H9 (cell line): Measurements from ENCODE around the gene CACNA2D3. TPM values are rescaled to one million over a fixed set of nuclear protein-coding genes. Genes with fewer than 3 reads are reported as not detected.

Experiments used
- DNase-seq: peaks from one replicate; pipeline ENCODE4 v3.0.0-alpha.2; 2017
- H2AFZ ChIP-seq: one replicate; pipeline ENCODE4 v1.6.1; 2013; ENCODE audit warnings: mild to moderate bottlenecking, low read length, control low read depth, moderate library complexity
- H2AK5ac ChIP-seq: 2 replicates; pipeline ENCODE4 v1.6.1; 2013; ENCODE audit warnings: low read length, control low read depth, mixed read lengths; ENCODE audit not compliant: insufficient read length
- H2BK120ac ChIP-seq: one replicate; pipeline ENCODE4 v1.6.1; 2013; ENCODE audit warnings: low read depth, mild to moderate bottlenecking, low read length, control low read depth, inconsistent platforms; ENCODE audit not compliant: poor library complexity, severe bottlenecking
- H2BK12ac ChIP-seq: 2 replicates; pipeline ENCODE4 v1.6.1; 2013; ENCODE audit warnings: low read length, control low read depth, mixed read lengths, low read depth; ENCODE audit not compliant: insufficient read length
- H2BK15ac ChIP-seq: 2 replicates; pipeline ENCODE4 v1.6.1; 2013; ENCODE audit warnings: low read depth, low read length, control low read depth
- H2BK20ac ChIP-seq: one replicate; pipeline ENCODE4 v1.6.1; 2013; ENCODE audit warnings: low read depth, mild to moderate bottlenecking, low read length, control low read depth, inconsistent platforms; ENCODE audit not compliant: poor library complexity, severe bottlenecking
- H2BK5ac ChIP-seq: 2 replicates; pipeline ENCODE4 v1.6.1; 2013; ENCODE audit warnings: low read length, control low read depth, mixed read lengths; ENCODE audit not compliant: insufficient read length
- H3K14ac ChIP-seq: 2 replicates; pipeline ENCODE4 v1.6.1; 2013; ENCODE audit warnings: low read length, control low read depth; ENCODE audit not compliant: insufficient read depth
- H3K18ac ChIP-seq: 2 replicates; pipeline ENCODE4 v1.6.1; 2013; ENCODE audit warnings: low read depth, mild to moderate bottlenecking, mixed read lengths, low read length, control low read depth; ENCODE audit not compliant: insufficient read length
- H3K23ac ChIP-seq: 2 replicates; pipeline ENCODE4 v1.6.1; 2013; ENCODE audit warnings: low read length, control low read depth, mixed read lengths, low read depth; ENCODE audit not compliant: insufficient read length
- H3K23me2 ChIP-seq: 2 replicates; pipeline ENCODE4 v1.6.1; 2013; ENCODE audit warnings: low read depth, mild to moderate bottlenecking, mixed read lengths, low read length, control low read depth; ENCODE audit not compliant: insufficient read length, poor library complexity, severe bottlenecking
- H3K27ac ChIP-seq: 2 replicates; pipeline ENCODE4 v1.5.1; 2013; ENCODE audit warnings: low read length, control low read depth, mixed read lengths, low read depth; ENCODE audit not compliant: insufficient read length
- H3K27me3 ChIP-seq: 2 replicates; pipeline ENCODE4 v1.6.1; 2013; ENCODE audit warnings: low read length, control low read depth, inconsistent platforms; ENCODE audit not compliant: insufficient read depth
- H3K4ac ChIP-seq: 2 replicates; pipeline ENCODE4 v1.6.1; 2013; ENCODE audit warnings: low read depth, mild to moderate bottlenecking, control low read depth, inconsistent platforms, low read length, moderate library complexity
- H3K4me1 ChIP-seq: 2 replicates; pipeline ENCODE4 v1.6.1; 2013; ENCODE audit warnings: low read length, control low read depth, inconsistent platforms; ENCODE audit not compliant: insufficient read depth
- H3K4me2 ChIP-seq: 2 replicates; pipeline ENCODE4 v1.6.1; 2013; ENCODE audit warnings: low read length, control low read depth, mixed read lengths; ENCODE audit not compliant: insufficient read length, insufficient read depth
- H3K56ac ChIP-seq: 2 replicates; pipeline ENCODE4 v1.6.1; 2013; ENCODE audit warnings: low read depth, mild to moderate bottlenecking, mixed read lengths, low read length, control low read depth; ENCODE audit not compliant: insufficient read length
- H3K79me1 ChIP-seq: 2 replicates; pipeline ENCODE4 v1.6.1; 2013; ENCODE audit warnings: low read depth, mild to moderate bottlenecking, moderate library complexity, low read length, control low read depth, inconsistent platforms; ENCODE audit not compliant: insufficient read depth, poor library complexity, severe bottlenecking
- H3K79me2 ChIP-seq: 2 replicates; pipeline ENCODE4 v1.6.1; 2013; ENCODE audit warnings: low read length, control low read depth, inconsistent platforms; ENCODE audit not compliant: insufficient read depth
- H3K9ac ChIP-seq: 2 replicates; pipeline ENCODE4 v1.6.1; 2013; ENCODE audit warnings: low read length, control low read depth, mixed read lengths; ENCODE audit not compliant: insufficient read length; ENCODE audit errors: extremely low read depth
- H3K9me3 ChIP-seq: one replicate; pipeline ENCODE4 v1.6.1; 2013; ENCODE audit warnings: low read depth, low read length, inconsistent platforms; ENCODE audit not compliant: control insufficient read depth
- H3T11ph ChIP-seq: one replicate; pipeline ENCODE4 v1.6.1; 2013; ENCODE audit warnings: mild to moderate bottlenecking, low read length, control low read depth, inconsistent platforms
- H4K20me1 ChIP-seq: one replicate; pipeline ENCODE4 v1.6.1; 2013; ENCODE audit not compliant: control insufficient read depth, insufficient read length, insufficient read depth
- H4K5ac ChIP-seq: 2 replicates; pipeline ENCODE4 v1.6.1; 2013; ENCODE audit warnings: low read depth, mild to moderate bottlenecking, mixed read lengths, low read length, control low read depth; ENCODE audit not compliant: insufficient read length
- H4K8ac ChIP-seq: replicated peaks from 2 replicates; pipeline ENCODE4 v1.6.1; 2013; ENCODE audit warnings: low read length, control low read depth, mixed read lengths, low read depth; ENCODE audit not compliant: insufficient read length
- H4K91ac ChIP-seq: 2 replicates; pipeline ENCODE4 v1.6.1; 2013; ENCODE audit warnings: low read depth, mild to moderate bottlenecking, moderate library complexity, mixed read lengths, low read length, control low read depth; ENCODE audit not compliant: insufficient read length
- H3K27ac Mint-ChIP-seq, 3 experiments: 2 replicates in 2 of 3; 3 replicates in 1 of 3; pipeline ENCODE4 v1.8.0; 2020 to 2021; ENCODE audit warnings: mixed read lengths in 3 of 3, mild to moderate bottlenecking in 1 of 3, moderate library complexity in 1 of 3
- H3K27me3 Mint-ChIP-seq: 2 replicates; pipeline ENCODE4 v1.8.0; 2021; ENCODE audit warnings: low read depth, mild to moderate bottlenecking, moderate library complexity, mixed read lengths
- H3K36me3 Mint-ChIP-seq, 3 experiments: 2 replicates in 2 of 3; 3 replicates in 1 of 3; pipeline ENCODE4 v1.8.0; 2020 to 2021; ENCODE audit warnings: low read depth in 3 of 3, mixed read lengths in 3 of 3; ENCODE audit not compliant: insufficient read depth in 1 of 3
- H3K4me1 Mint-ChIP-seq, 2 experiments: 2 replicates each; pipeline ENCODE4 v1.8.0; 2020; ENCODE audit warnings: mixed read lengths in 2 of 2
- H3K4me3 Mint-ChIP-seq, 2 experiments: 2 replicates in 1 of 2; 3 replicates in 1 of 2; pipeline ENCODE4 v1.8.0; 2020 to 2021; ENCODE audit warnings: mild to moderate bottlenecking in 2 of 2, mixed read lengths in 2 of 2, moderate library complexity in 1 of 2
- H3K9me3 Mint-ChIP-seq, 2 experiments: 2 replicates in 1 of 2; 3 replicates in 1 of 2; pipeline ENCODE4 v1.8.0; 2020; ENCODE audit warnings: mild to moderate bottlenecking in 2 of 2, mixed read lengths in 2 of 2, moderate library complexity in 1 of 2
- WGBS: extraction: QIAGEN DNeasy Blood & Tissue Kit; methylation state at CpG from one replicate; pipeline ENCODE4 v1.1.7; 2013; ENCODE audit warnings: missing lambda C conversion rate, low lambda C conversion rate, mixed read lengths; ENCODE audit not compliant: insufficient read length; ENCODE audit errors: extremely low coverage; 5-methylcytosine and 5-hydroxymethylcytosine counted together
- total RNA-seq: library from RNA; stranded (reverse); gene quantifications from 2 replicates; pipeline ENCODE4 v1.2.1, GENCODE V29; 2021
- TF ChIP-seq, protein P1 (sequence below): fragments of 200-600 bp; sonication (generic); conservative IDR thresholded peaks from 3 replicates; pipeline ENCODE4 v1.8.0; 2021; ENCODE audit warnings: antibody characterized with exemption, mild to moderate bottlenecking

CACNA2D3 gene
- total RNA-seq, 1 experiment from 2014 or later: 3.2 TPM

DNA sequence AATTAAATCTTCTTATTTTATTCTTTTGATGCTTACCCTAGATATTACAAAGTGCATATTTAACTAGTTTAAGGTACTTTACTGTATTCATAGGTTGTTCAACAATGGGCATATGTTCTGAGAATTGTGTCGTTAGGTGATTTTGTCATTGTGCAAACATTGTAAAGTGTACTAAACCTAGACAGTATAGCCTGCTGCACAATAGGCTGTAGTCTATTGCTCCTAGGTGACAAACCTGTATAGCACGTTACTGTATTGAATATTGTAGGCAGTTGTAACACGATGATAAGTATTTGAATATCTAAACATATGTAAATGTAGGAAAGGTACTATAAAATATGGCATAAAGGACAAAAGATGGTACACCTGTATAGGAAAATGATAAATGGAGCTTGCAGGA, 100.7 kb downstream of the CACNA2D3 start:
- Mint-ChIP-seq H3K27me3 (no peaks in the 10 kb centered on the region; the same call in 1 of the 2 replicates), H3K36me3 (no peaks in the 10 kb centered on the region), H3K4me3 (no peak overlapping the region), H3K4me1 (peaks cover 3 to 7% of the 10 kb centered on the region in 2 experiments; a peak in 3 of 4 replicates), H3K27ac (no peak overlapping the region), H3K9me3 (no peaks in the 10 kb centered on the region)
- no peak overlapping the region for H2BK15ac ChIP-seq
- no peak overlapping the region for H2BK12ac ChIP-seq
- no peak overlapping the region for H2BK120ac ChIP-seq
- H2AK5ac ChIP-seq: no peak overlapping the region
- H4K20me1 ChIP-seq: no peaks in the 10 kb centered on the region
- H3K4ac ChIP-seq: no peak overlapping the region
- H3K4me2 ChIP-seq: no peak overlapping the region
- H3K9ac ChIP-seq: no peak overlapping the region
- H3K23me2 ChIP-seq: no peaks in the 10 kb centered on the region
- TF ChIP-seq, protein P1, sequence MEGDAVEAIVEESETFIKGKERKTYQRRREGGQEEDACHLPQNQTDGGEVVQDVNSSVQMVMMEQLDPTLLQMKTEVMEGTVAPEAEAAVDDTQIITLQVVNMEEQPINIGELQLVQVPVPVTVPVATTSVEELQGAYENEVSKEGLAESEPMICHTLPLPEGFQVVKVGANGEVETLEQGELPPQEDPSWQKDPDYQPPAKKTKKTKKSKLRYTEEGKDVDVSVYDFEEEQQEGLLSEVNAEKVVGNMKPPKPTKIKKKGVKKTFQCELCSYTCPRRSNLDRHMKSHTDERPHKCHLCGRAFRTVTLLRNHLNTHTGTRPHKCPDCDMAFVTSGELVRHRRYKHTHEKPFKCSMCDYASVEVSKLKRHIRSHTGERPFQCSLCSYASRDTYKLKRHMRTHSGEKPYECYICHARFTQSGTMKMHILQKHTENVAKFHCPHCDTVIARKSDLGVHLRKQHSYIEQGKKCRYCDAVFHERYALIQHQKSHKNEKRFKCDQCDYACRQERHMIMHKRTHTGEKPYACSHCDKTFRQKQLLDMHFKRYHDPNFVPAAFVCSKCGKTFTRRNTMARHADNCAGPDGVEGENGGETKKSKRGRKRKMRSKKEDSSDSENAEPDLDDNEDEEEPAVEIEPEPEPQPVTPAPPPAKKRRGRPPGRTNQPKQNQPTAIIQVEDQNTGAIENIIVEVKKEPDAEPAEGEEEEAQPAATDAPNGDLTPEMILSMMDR: no peak
- H3K4me1 ChIP-seq: no peaks in the 10 kb centered on the region
- no peak overlapping the region for H2BK20ac ChIP-seq
- no peak overlapping the region for H4K91ac ChIP-seq
- H2AFZ ChIP-seq: no peak overlapping the region
- no peak overlapping the region for H3K23ac ChIP-seq
- WGBS: no CpG with 5 or more reads among the region's 3 CpGs
- no peaks in the 10 kb centered on the region for H3K27me3 ChIP-seq
- no peaks in the 10 kb centered on the region for H3K79me2 ChIP-seq
- DNase-seq: no peak
- no peak overlapping the region for H2BK5ac ChIP-seq
- no peak overlapping the region for H3K18ac ChIP-seq
- no peaks in the 10 kb centered on the region for H3K9me3 ChIP-seq
- no peak overlapping the region for H3K14ac ChIP-seq
- H3K79me1 ChIP-seq: no peaks in the 10 kb centered on the region
- no peak overlapping the region for H4K8ac ChIP-seq
- no peak overlapping the region for H3K56ac ChIP-seq
- no peak overlapping the region for H3T11ph ChIP-seq
- H4K5ac ChIP-seq: no peak overlapping the region
- H3K27ac ChIP-seq: no peak overlapping the region
